Uterus (tissue), 4 donors: ENCODE data around the gene SLC39A11. TPM values are rescaled to one million over a fixed set of nuclear protein-coding genes. Genes with fewer than 3 reads are reported as not detected.
A peak's percentile ranks its signal among the peaks of the same experiment; 100 is the strongest.

ENCODE experiments used
- DNase-seq, 2 donors: peaks; one replicate each; pipeline ENCODE4 v3.0.0-alpha.2; 2019 to 2020
- H3K27ac ChIP-seq, 2 donors: fragments of 200-600 bp; sonication (generic); 1 replicate in 1 of 2; 2 replicates in 1 of 2; pipeline ENCODE4 v1.5.1; 2016 to 2018
- H3K27me3 ChIP-seq, 2 donors: fragments of 200-600 bp; sonication (generic); one replicate each; pipeline ENCODE4 v1.5.1; 2018 to 2019; ENCODE audit warnings: control low read depth in 1 of 2
- H3K36me3 ChIP-seq, 2 donors: fragments of 200-600 bp; sonication (generic); one replicate each; pipeline ENCODE4 v1.5.1; 2019; ENCODE audit warnings: control low read depth in 1 of 2
- H3K4me1 ChIP-seq, 2 donors: fragments of 200-600 bp; sonication (generic); one replicate each; pipeline ENCODE4 v1.5.1; 2018 to 2019; ENCODE audit warnings: control low read depth in 1 of 2
- H3K4me3 ChIP-seq, 2 donors: fragments of 200-600 bp; sonication (generic); 1 replicate in 1 of 2; 2 replicates in 1 of 2; pipeline ENCODE4 v1.5.1; 2018 to 2019; ENCODE audit warnings: mild to moderate bottlenecking in 1 of 2
- H3K9me3 ChIP-seq, 2 donors: fragments of 200-600 bp; sonication (generic); one replicate each; pipeline ENCODE4 v1.5.1; 2019; ENCODE audit warnings: control low read depth in 1 of 2
- POLR2A ChIP-seq, 2 donors: fragments of 450-650 bp; IDR thresholded peaks; one replicate each; pipeline ENCODE4 v1.6.1; 2016; ENCODE audit warnings: antibody characterized with exemption in 2 of 2, mild to moderate bottlenecking in 1 of 2, moderate library complexity in 1 of 2
- intact Hi-C: fragments of 100-400 bp; cut with DNase I; formaldehyde crosslinking; loops from one replicate; pipeline ENCODE4 v1.15.1; 2023; ENCODE audit warnings: low total_unique reads
- total RNA-seq, 4 donors: library from RNA; depleted of rRNA in 3 of 4; stranded (reverse); fragments of >200 nt in 3 of 4; gene quantifications; one replicate each; pipeline versions ENCODE4 v1.1.0 to v1.2.4, GENCODE V29; 2014 to 2023
- TF ChIP-seq, protein P1 (sequence below), 4 experiments: fragments of 200-600 bp in 2 of 4; fragments of 450-650 bp in 2 of 4; sonication (generic) in 2 of 4; IDR thresholded peaks; one replicate each; pipeline ENCODE4 v1.5.1; 2016 to 2019; ENCODE audit warnings: antibody characterized with exemption in 4 of 4, mild to moderate bottlenecking in 2 of 4, moderate library complexity in 1 of 4
- donor health status: DM: yes; HTN: yes; CAD: no.

SLC39A11 gene
- total RNA-seq, 4 donors from 2014 or later = 5.4 to 56.2 (median 21.0) TPM

- no peak overlapping the region for H3K4me3 ChIP-seq
- H3K27ac ChIP-seq = no peak overlapping the region
- TF ChIP-seq, protein P1, sequence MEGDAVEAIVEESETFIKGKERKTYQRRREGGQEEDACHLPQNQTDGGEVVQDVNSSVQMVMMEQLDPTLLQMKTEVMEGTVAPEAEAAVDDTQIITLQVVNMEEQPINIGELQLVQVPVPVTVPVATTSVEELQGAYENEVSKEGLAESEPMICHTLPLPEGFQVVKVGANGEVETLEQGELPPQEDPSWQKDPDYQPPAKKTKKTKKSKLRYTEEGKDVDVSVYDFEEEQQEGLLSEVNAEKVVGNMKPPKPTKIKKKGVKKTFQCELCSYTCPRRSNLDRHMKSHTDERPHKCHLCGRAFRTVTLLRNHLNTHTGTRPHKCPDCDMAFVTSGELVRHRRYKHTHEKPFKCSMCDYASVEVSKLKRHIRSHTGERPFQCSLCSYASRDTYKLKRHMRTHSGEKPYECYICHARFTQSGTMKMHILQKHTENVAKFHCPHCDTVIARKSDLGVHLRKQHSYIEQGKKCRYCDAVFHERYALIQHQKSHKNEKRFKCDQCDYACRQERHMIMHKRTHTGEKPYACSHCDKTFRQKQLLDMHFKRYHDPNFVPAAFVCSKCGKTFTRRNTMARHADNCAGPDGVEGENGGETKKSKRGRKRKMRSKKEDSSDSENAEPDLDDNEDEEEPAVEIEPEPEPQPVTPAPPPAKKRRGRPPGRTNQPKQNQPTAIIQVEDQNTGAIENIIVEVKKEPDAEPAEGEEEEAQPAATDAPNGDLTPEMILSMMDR (IDR thresholded peaks at IDR 0.05) = no peak
- no peak for TF ChIP-seq POLR2A (IDR thresholded peaks at IDR 0.05)
- no peaks in the 10 kb centered on the region for H3K4me1 ChIP-seq
- no peaks in the 10 kb centered on the region for H3K36me3 ChIP-seq
- no peaks in the 10 kb centered on the region for H3K9me3 ChIP-seq
- DNase-seq = no peak
- intact Hi-C loops = no loop called here
- no peaks in the 10 kb centered on the region for H3K27me3 ChIP-seq
Measured at GRCh38 chr17:72733619-72734282, 358.7 kb downstream of the SLC39A11 start.

DNA sequence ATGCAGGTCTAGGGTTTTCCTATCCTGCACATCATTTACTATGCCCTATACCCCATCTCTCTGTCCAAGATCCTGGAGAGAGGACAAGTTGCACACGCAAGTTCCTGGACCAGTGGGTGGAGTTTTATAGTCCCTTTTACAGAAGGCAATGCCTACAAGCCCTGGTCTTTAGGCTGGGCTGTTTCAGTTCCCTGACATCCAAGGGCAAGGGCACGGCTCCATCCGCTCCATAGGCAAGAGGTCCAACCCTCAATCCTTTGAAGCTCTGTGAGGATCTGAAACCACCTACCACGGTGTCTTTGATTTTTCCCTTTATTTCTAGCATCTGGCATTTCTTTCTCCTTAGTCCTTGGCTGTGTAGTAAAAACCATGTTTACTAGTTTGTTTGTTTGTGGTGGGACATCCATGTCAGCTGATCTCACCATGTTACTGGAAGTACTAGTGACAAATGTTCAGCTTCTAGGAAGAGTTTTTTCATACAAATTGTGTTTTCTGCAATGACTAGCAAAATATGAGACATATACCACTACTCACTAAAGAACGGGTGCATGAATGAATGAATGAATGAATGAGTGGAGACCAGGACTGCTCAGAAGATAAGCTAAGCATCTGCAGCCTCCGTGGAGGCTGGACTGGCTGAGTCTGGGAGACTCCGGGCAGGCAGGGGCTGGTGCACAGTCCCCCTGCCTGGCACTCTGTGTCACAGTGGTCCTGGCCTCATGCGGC lies 359.4 kb downstream of the SLC39A11 start:
- TF ChIP-seq, protein P1 (IDR thresholded peaks at IDR 0.05) = no peak
- TF ChIP-seq POLR2A (IDR thresholded peaks at IDR 0.05) = no peak
- no peak for DNase-seq
- Histone ChIP-seq H3K9me3 (no peaks in the 10 kb centered on the region), H3K27ac (no peak overlapping the region), H3K4me1 (no peaks in the 10 kb centered on the region), H3K4me3 (no peak overlapping the region), H3K36me3 (no peaks in the 10 kb centered on the region), H3K27me3 (no peaks in the 10 kb centered on the region)
- intact Hi-C loops = no loop called here

DNA sequence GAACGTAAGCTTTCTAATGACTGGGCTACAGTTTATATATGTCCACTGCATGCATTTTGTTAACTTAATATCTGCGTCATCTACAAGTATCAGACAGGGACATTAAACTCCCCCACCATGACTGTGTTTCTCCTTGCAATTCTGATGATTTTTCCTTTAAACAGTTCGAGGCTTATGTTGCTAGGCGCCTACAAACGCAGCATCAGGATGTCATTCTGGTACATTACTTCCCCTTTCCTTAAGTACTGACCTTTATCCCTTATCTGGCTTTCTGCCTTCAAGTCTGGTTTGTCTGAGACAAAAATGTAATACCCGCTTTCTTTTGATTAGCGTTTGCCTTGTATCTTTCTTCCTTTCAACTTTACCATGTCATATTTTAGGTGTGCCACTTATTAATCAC lies 362.4 kb downstream of the SLC39A11 start:
- intact Hi-C loops = no loop called here
- Histone ChIP-seq H3K27me3 (no peaks in the 10 kb centered on the region), H3K9me3 (no peaks in the 10 kb centered on the region), H3K36me3 (no peaks in the 10 kb centered on the region), H3K4me3 (no peak overlapping the region), H3K4me1 (no peaks in the 10 kb centered on the region), H3K27ac (no peak overlapping the region)
- DNase-seq = no peak
- TF ChIP-seq, protein P1 (IDR thresholded peaks at IDR 0.05) = no peak
- no peak for TF ChIP-seq POLR2A (IDR thresholded peaks at IDR 0.05)

GRCh38 chr17:72726936-72727335 lies 365.6 kb downstream of the SLC39A11 start:
- H3K27me3 ChIP-seq = no peaks in the 10 kb centered on the region
- no peak for DNase-seq
- TF ChIP-seq, protein P1 (IDR thresholded peaks at IDR 0.05) = no peak
- no peak for TF ChIP-seq POLR2A (IDR thresholded peaks at IDR 0.05)

GRCh38 chr17:72725433-72726068 lies 366.9 kb downstream of the SLC39A11 start:
- intact Hi-C loops = no loop called here
- H3K27ac ChIP-seq = no peak overlapping the region
- peak in 1 of 2 donors; percentile 16 for DNase-seq
- no peak overlapping the region for H3K4me3 ChIP-seq
- no peaks in the 10 kb centered on the region for H3K9me3 ChIP-seq
- H3K27me3 ChIP-seq = no peaks in the 10 kb centered on the region
- no peak for TF ChIP-seq POLR2A (IDR thresholded peaks at IDR 0.05)
- TF ChIP-seq, protein P1 (IDR thresholded peaks at IDR 0.05) = peak; percentile 29 to 50 (median 38)
- no peaks in the 10 kb centered on the region for H3K4me1 ChIP-seq
- H3K36me3 ChIP-seq = no peaks in the 10 kb centered on the region

More at GRCh38 chr17:72726936-72727335, 365.6 kb downstream of the SLC39A11 start:
- Histone ChIP-seq H3K27ac (no peak overlapping the region), H3K4me3 (no peak overlapping the region), H3K36me3 (no peaks in the 10 kb centered on the region), H3K9me3 (no peaks in the 10 kb centered on the region), H3K4me1 (no peaks in the 10 kb centered on the region)
- intact Hi-C loops = no loop called here
